Keratinocyte (primary cell): Measurements from ENCODE around the gene RABGEF1. TPM values are rescaled to one million over a fixed set of nuclear protein-coding genes. Genes with fewer than 3 reads are reported as not detected.
"Not testable (repeated sequence)": the region's sequence is repeated elsewhere in the genome, so short reads cannot be mapped to it uniquely, and the experiment has no call there.

Source experiments
- DNase-seq: peaks from one replicate; pipeline ENCODE4 v3.0.0-alpha.2; 2011; ENCODE audit warnings: low read depth, missing footprints, low spot score
- FAIRE-seq: peaks from 2 replicates; lab custom pipeline; 2011; peaks lifted over from hg19 to GRCh38; lab: Jason Lieb, UNC
- H2AFZ ChIP-seq: 2 replicates; pipeline ENCODE4 v1.6.0; 2012; ENCODE audit warnings: low read length, control low read depth, inconsistent platforms; ENCODE audit not compliant: control insufficient read depth
- H3K27ac ChIP-seq: 2 replicates; pipeline ENCODE4 v1.5.1; 2011; ENCODE audit warnings: low read length; ENCODE audit not compliant: control insufficient read depth, insufficient read depth
- H3K27me3 ChIP-seq: 3 replicates; pipeline ENCODE4 v1.6.0; 2011; ENCODE audit warnings: low read length; ENCODE audit not compliant: control insufficient read depth, insufficient read depth; ENCODE audit errors: extremely low read depth
- H3K36me3 ChIP-seq, 2 experiments: 2 replicates in 1 of 2; 3 replicates in 1 of 2; pipeline ENCODE4 v1.5.1; 2011; ENCODE audit warnings: low read length in 2 of 2, mild to moderate bottlenecking in 1 of 2; ENCODE audit not compliant: control insufficient read depth in 2 of 2, insufficient read depth in 2 of 2; ENCODE audit errors: extremely low read depth in 1 of 2
- H3K4me1 ChIP-seq: 3 replicates; pipeline ENCODE4 v1.5.1; 2011; ENCODE audit warnings: low read length; ENCODE audit not compliant: control insufficient read depth, insufficient read depth; ENCODE audit errors: extremely low read depth
- H3K4me2 ChIP-seq: 3 replicates; pipeline ENCODE4 v1.6.0; 2011; ENCODE audit warnings: low read depth, low read length; ENCODE audit not compliant: control insufficient read depth, insufficient read depth; ENCODE audit errors: extremely low read depth
- H3K4me3 ChIP-seq, 3 experiments: fragments of 200-600 bp in 1 of 3; sonication (generic) in 1 of 3; 2 replicates in 2 of 3; 3 replicates in 1 of 3; pipeline ENCODE4 v1.5.1; 2011 to 2016; ENCODE audit warnings: low read length in 3 of 3, mild to moderate bottlenecking in 3 of 3, control low read depth in 2 of 3, inconsistent platforms in 1 of 3, low read depth in 1 of 3, mixed read lengths in 1 of 3, mixed run types in 1 of 3, moderate library complexity in 1 of 3; ENCODE audit not compliant: control insufficient read depth in 2 of 3, insufficient read depth in 2 of 3; ENCODE audit errors: extremely low read depth in 1 of 3
- H3K79me2 ChIP-seq: 2 replicates; pipeline ENCODE4 v1.6.0; 2012; ENCODE audit warnings: low read length; ENCODE audit not compliant: control insufficient read depth, insufficient read depth
- H3K9ac ChIP-seq: 3 replicates; pipeline ENCODE4 v1.6.0; 2011; ENCODE audit warnings: low read length; ENCODE audit not compliant: control insufficient read depth, insufficient read depth; ENCODE audit errors: extremely low read depth
- H3K9me1 ChIP-seq: 3 replicates; pipeline ENCODE4 v1.6.0; 2011; ENCODE audit warnings: low read length; ENCODE audit not compliant: control insufficient read depth, insufficient read depth; ENCODE audit errors: extremely low read depth
- H3K9me3 ChIP-seq: 2 replicates; pipeline ENCODE4 v1.5.1; 2012; ENCODE audit warnings: low read depth, low read length; ENCODE audit not compliant: control insufficient read depth
- H4K20me1 ChIP-seq: 3 replicates; pipeline ENCODE4 v1.6.0; 2011; ENCODE audit warnings: low read length; ENCODE audit not compliant: control insufficient read depth, insufficient read depth; ENCODE audit errors: extremely low read depth
- EZH2 ChIP-seq: IDR thresholded peaks from one replicate; pipeline ENCODE4 v1.6.1; 2012; ENCODE audit warnings: inconsistent platforms, mild to moderate bottlenecking, low read length, moderate library complexity
- dilution Hi-C: fragments of 300-500 bp; cut with MboI; formaldehyde crosslinking; loops from one replicate; pipeline ENCODE4 v1.7.0; 2020; ENCODE audit warnings: low sequenced_read_pairs; ENCODE audit not compliant: extremely low pct_ligation_motif_present
- polyA plus RNA-seq, 5 experiments: library from polyadenylated mRNA; depleted of rRNA in 3 of 5; stranded (reverse) in 3 of 5; stranded (forward) in 1 of 5; unstranded in 1 of 5; fragments of >200 nt; gene quantifications; 1 replicate in 1 of 5; 2 replicates in 3 of 5; 3 replicates in 1 of 5; pipeline versions ENCODE4 v1.2.1 to v1.2.3, GENCODE V29; 2011 to 2012; ENCODE audit warnings: missing spikeins in 2 of 5, low read depth in 1 of 5, low replicate concordance in 1 of 5
- TF ChIP-seq, protein P1 (sequence below), 3 experiments: IDR thresholded peaks in 1 of 3; conservative IDR thresholded peaks in 1 of 3; optimal IDR thresholded peaks in 1 of 3; 2 replicates in 2 of 3; 3 replicates in 1 of 3; pipeline versions ENCODE3 to v1.5.1; 2011; ENCODE audit warnings: low read length in 3 of 3, mild to moderate bottlenecking in 3 of 3, moderate library complexity in 2 of 3, control low read depth in 1 of 3, inconsistent platforms in 1 of 3; ENCODE audit not compliant: insufficient read depth in 2 of 3; ENCODE audit errors: extremely low read depth in 1 of 3

The RABGEF1 gene
- polyA plus RNA-seq, 1 donor (not counting 4 experiments of a cell fraction or from before 2014, with no cell fraction given), result 58.2 TPM

GRCh38 chr7:66713687-66714086, 26.8 kb upstream of the RABGEF1 start:
- no peaks in the 10 kb centered on the region for H4K20me1 ChIP-seq
- peaks cover 0 to 4% of the 10 kb centered on the region in 2 experiments for H3K36me3 ChIP-seq
- DNase-seq, result no peak
- H3K9ac ChIP-seq, result no peak overlapping the region
- H3K27me3 ChIP-seq, result no peaks in the 10 kb centered on the region
- H3K79me2 ChIP-seq, result no peaks in the 10 kb centered on the region
- H3K4me2 ChIP-seq, result no peak overlapping the region
- H3K4me1 ChIP-seq, result peaks cover 3% of the 10 kb centered on the region
- dilution Hi-C loops, result no loop called here
- H2AFZ ChIP-seq, result no peak overlapping the region
- FAIRE-seq, result no peak
- H3K9me3 ChIP-seq, result peaks cover 2% of the 10 kb centered on the region
- H3K4me3 ChIP-seq, result no peak overlapping the region
- no peaks in the 10 kb centered on the region for H3K9me1 ChIP-seq
- TF ChIP-seq, protein P1, sequence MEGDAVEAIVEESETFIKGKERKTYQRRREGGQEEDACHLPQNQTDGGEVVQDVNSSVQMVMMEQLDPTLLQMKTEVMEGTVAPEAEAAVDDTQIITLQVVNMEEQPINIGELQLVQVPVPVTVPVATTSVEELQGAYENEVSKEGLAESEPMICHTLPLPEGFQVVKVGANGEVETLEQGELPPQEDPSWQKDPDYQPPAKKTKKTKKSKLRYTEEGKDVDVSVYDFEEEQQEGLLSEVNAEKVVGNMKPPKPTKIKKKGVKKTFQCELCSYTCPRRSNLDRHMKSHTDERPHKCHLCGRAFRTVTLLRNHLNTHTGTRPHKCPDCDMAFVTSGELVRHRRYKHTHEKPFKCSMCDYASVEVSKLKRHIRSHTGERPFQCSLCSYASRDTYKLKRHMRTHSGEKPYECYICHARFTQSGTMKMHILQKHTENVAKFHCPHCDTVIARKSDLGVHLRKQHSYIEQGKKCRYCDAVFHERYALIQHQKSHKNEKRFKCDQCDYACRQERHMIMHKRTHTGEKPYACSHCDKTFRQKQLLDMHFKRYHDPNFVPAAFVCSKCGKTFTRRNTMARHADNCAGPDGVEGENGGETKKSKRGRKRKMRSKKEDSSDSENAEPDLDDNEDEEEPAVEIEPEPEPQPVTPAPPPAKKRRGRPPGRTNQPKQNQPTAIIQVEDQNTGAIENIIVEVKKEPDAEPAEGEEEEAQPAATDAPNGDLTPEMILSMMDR (optimal IDR thresholded peaks at IDR 0.05 in 1 of 3, IDR thresholded peaks at IDR 0.05 in 1 of 3, conservative IDR thresholded peaks at IDR 0.05 in 1 of 3; ENCODE audit: extremely low read depth in 1 of 3, insufficient read depth in 2 of 3, low read length in 3 of 3), result no peak
- no peak for TF ChIP-seq EZH2
- H3K27ac ChIP-seq, result no peak overlapping the region

DNA sequence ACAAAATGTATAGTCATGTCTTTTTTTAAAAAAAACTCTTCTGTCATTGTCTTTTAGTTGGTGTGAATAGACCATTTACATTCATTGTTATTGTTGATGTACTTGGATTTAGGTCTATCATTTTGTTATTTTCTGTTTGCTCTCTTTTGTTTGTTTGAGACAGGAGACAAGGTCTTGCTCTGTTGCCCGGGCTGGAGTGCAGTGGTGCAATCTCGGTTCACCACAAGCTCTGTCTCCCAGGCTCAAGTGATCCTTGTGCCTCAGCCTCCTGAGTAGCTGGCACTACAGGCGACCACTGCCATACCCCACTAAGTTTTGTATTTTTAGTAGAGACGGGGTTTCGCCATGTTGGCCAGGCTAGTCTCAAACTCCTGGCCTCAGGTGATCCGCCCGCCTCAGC, 23.9 kb upstream of the RABGEF1 start:
- H3K9me3 ChIP-seq, H3K4me2 ChIP-seq, H3K9ac ChIP-seq, H3K36me3 ChIP-seq, H2AFZ ChIP-seq, dilution Hi-C loops, H3K27ac ChIP-seq, FAIRE-seq, H3K4me3 ChIP-seq, DNase-seq, H4K20me1 ChIP-seq, H3K9me1 ChIP-seq, H3K4me1 ChIP-seq, H3K27me3 ChIP-seq, H3K79me2 ChIP-seq: not testable (repeated sequence)

- Histone ChIP-seq H3K9ac (no peak overlapping the region), H3K9me1 (no peaks in the 10 kb centered on the region), H3K36me3 (peaks cover 3 to 7% of the 10 kb centered on the region in 2 experiments), H3K27ac (no peak overlapping the region), H3K27me3 (no peaks in the 10 kb centered on the region), H3K4me3 (no peak overlapping the region), H3K79me2 (no peaks in the 10 kb centered on the region), H2AFZ (no peak overlapping the region), H4K20me1 (no peaks in the 10 kb centered on the region), H3K9me3 (no peaks in the 10 kb centered on the region), H3K4me2 (no peak overlapping the region), H3K4me1 (no peaks in the 10 kb centered on the region)
- no peak for DNase-seq
- TF ChIP-seq EZH2, result no peak
- TF ChIP-seq, protein P1 (optimal IDR thresholded peaks at IDR 0.05 in 1 of 3, IDR thresholded peaks at IDR 0.05 in 1 of 3, conservative IDR thresholded peaks at IDR 0.05 in 1 of 3; ENCODE audit: extremely low read depth in 1 of 3, insufficient read depth in 2 of 3, low read length in 3 of 3), result no peak
- FAIRE-seq, result no peak
- dilution Hi-C loops, result no loop called here
Observed at GRCh38 chr7:66720561-66720960, 20.0 kb upstream of the RABGEF1 start.
